Dermis blood vessel endothelial cell (primary cell): ENCODE measurements around the gene PSG6. TPM values are rescaled to one million over a fixed set of nuclear protein-coding genes. Genes with fewer than 3 reads are reported as not detected.
"Not testable (repeated sequence)": the region's sequence is repeated elsewhere in the genome, so short reads cannot be mapped to it uniquely, and the experiment has no call there.

Experiments
- DNase-seq: peaks from one replicate; pipeline ENCODE4 v3.0.0; 2010
- total RNA-seq: library from RNA; depleted of rRNA; stranded (reverse); fragments of >200 nt; gene quantifications from 2 replicates; pipeline ENCODE4 v1.2.3, GENCODE V29; 2014

Gene PSG6
- total RNA-seq, 1 donor from 2014 or later = not detected

GRCh38 chr19:42906162-42906561 is 11.5 kb downstream of the PSG6 start:
- not testable (repeated sequence) for DNase-seq

DNA sequence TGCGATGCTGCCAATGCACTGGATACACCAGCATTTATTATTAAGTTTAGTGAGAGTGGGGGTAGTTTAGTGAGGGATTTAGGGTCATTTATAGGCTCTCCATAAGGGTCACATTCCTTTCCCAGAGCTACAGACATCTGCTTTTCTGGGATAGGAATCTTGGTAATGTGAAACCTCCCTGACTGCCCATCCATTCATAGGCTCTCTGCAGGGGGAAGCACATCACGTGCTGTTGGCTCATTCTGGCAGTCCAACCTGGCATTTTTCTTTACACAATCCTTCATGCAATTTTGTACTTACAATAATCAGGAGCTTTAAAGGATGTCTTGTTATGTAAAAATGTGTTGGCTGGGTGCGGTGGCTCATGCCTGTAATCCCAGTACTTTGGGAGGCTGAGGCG is 17.1 kb downstream of the PSG6 start:
- DNase-seq = not testable (repeated sequence)

- DNase-seq = not testable (repeated sequence)
Observed at GRCh38 chr19:42899674-42900073, 18.0 kb downstream of the PSG6 start.

GRCh38 chr19:42899110-42899509 is 18.6 kb downstream of the PSG6 start:
- not testable (repeated sequence) for DNase-seq

DNA sequence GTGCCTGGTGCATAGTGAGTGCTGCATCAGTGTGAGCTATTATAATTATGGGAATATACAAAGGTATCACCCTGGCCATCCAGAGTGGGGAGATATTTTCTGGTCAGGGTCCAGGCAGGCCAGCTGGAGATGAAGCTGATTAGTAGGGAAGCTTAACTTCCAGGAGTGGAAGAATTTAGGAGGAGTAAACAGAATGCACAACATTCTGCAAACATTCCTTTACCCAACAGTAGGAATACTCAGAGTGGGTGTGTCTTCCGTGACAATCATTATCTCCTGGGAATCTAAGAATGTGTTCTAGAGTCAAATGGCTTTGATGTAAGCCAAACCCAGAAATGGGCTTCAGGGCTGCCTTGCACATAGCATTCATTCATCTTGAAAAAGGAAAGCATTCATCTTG is 19.0 kb downstream of the PSG6 start:
- DNase-seq = not testable (repeated sequence)

GRCh38 chr19:42897729-42898128 is 20.0 kb downstream of the PSG6 start:
- DNase-seq = not testable (repeated sequence)

GRCh38 chr19:42890446-42890845 is 27.2 kb downstream of the PSG6 start:
- DNase-seq = not testable (repeated sequence)

DNA sequence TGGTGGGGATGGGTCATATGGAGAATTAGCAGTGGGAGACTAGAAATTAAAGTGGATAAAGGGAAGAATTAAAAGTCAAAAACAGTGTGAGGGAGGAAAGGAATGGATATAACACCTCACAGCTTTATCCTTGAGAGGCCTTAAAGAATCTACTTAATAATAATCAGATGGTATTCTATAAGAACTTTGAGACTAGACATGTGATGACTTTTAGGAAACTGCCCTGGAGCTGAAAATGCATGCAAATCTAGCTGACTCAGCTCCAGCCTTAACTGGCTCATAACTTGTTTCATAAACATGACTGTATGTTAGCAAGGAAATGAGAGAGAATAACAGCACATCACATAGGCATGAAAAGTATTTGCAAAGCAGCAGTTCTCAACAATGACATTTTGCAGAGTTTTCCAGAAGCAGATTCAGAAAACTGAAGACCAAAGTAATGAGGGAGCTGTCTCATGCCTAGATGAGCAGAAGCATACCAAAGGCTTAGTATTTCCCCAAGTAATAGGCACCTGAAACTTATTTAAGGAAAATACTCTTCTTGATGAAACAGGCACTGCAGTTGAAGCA is 29.7 kb downstream of the PSG6 start:
- not testable (repeated sequence) for DNase-seq

GRCh38 chr19:42882730-42883129 is 35.0 kb downstream of the PSG6 start:
- DNase-seq = peak; percentile 10

DNA sequence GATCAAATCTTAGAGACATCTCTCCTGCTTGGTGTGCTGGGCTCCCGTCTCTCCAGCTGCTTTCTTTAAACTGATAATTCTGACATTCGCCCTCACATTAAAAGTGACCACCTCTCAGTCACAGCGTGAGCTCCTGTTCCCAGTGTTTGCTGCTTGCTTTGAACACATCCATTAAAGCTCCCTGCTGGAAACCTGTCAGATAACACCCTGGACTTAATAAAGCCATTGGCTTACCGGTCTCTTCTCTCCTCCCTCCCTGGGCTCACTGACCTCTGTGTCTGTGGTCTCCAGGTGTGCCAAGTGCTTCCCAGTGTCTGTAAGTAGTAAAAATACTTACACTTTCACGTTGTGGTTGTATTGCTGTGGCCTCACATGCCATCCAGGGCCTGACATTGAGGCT is 35.7 kb downstream of the PSG6 start:
- not testable (repeated sequence) for DNase-seq

GRCh38 chr19:42881279-42881678 is 36.4 kb downstream of the PSG6 start:
- peak; percentile 29 for DNase-seq

DNA sequence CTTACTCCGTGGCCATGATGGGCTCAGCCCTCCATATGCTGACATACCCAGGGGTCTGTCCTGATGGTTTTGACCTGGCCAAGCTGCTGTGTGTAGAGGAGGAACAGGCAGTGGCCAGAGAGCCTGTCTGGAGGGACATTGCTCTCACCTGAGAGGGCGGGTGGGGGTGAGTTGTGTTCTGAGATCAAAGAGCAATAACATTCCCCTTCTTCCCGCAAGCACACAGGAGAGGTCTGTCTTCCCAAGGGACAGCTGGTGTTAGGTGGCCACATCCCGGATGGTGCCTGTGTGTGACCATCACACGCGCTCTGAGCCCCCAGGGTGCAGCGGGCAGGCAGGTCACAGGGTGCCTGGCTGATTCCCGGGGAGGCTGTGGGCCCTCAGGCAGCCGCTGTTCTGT is 37.1 kb downstream of the PSG6 start:
- not testable (repeated sequence) for DNase-seq

- DNase-seq = no peak
Observed at GRCh38 chr19:42879613-42880012, 38.1 kb downstream of the PSG6 start, which contains the start of gene PSG1. Gene PSG1 (minus strand): TSS chr19:42879713. CDS start chr19:42879581, 132 bp downstream.

DNA sequence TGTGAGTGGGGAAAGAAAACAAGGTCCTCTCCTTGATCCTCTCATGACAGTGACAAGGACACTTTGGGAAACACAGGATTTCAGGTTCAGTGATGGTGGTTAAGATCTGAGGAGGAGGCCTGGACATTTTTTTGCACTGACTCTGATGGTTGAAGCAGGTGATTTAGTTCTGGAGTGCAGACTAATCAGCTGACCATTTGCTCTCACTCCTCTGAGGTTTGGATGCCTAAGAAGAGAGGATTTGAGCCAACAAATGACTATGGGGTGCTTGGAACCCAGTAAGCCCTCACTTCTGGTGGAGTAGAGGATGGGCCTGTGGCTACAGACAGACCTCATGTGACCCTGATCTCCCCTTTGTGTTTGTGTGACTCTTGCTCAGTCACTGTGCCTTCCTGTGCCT is 41.1 kb downstream of the PSG6 start:
- not testable (repeated sequence) for DNase-seq

DNA sequence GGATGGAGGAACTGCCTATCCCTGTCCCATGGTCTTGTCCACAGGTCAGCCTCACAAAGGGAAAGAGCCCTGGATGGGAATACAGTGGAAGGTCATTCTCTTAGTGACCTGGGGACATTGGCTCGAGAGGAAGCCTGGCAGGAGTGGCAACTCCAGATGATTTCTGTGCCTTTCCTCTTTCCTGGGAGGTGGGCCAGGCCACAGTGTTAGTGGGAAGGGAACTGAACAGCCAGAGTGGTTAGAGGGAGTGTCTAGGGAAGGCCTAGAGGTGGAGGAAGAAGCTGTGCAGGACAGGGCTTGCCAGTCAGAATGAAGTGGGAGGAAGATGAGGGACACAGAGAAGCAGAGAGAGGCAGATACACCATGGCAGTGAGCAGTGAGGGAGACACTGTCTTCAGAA is 41.8 kb downstream of the PSG6 start:
- not testable (repeated sequence) for DNase-seq

DNA sequence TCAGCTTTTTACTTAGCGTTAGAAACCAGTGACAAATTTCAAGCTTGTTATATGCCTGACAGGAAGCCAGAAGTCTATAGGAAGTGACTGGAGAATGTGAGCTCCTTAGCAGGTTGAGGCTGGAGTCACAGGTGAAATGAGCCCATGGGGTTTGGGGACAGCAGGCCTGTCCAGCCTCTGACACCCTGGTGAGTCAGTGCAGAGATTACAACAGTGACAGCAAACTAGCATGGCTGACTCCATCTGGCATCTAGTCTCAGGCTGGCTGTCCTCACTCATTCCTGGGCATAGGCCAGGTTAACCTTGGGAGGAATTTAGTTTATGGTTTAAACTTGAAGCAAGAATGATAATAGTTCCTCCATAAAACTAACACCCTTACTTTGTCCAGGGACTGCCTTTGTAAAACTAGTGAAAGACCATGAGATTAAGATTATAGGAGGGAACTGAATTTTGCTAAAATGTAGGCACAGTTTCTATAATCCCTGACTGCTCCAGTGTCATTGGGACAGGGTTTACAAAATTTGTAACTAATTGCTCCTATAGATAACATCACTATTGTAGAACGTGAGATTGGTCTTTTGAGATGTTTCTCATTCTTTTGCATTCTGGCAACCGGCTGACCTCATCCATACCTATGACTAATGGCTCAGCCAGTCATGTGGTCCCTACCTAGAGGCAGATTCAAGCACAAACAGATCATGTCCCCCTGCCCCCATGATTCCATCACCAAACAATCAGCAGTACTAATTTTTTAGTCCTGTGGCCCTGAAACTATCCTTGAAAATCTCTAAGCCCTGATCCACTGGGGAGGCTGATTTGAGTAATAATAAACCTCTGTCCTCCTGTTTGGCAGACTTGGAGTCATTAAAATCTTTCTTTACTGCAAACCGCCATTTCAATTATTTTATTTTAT is 42.5 kb downstream of the PSG6 start:
- DNase-seq = peak; percentile 54

DNA sequence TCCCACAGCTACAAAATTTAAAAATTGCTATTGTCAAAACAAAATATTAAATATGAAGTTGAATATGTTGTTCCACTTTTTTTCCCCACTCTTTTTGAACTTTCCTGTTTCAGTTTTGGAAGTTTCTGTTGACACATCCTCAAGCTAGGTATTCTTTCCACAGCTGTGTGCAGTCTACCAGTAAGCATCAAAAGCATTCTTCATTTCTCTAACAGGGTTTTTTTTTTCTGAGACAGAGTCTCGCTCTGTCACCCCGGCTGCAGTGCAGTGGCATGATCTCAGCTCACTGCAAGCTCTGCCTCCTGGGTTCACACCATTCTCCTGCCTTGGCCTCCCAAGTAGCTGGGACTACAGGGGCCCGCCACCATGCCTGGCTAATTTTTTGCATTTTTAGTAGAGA is 43.6 kb downstream of the PSG6 start:
- DNase-seq = not testable (repeated sequence)

GRCh38 chr19:42872608-42873007 is 45.1 kb downstream of the PSG6 start:
- no peak for DNase-seq

GRCh38 chr19:42857544-42857867 is 60.2 kb downstream of the PSG6 start:
- DNase-seq = no peak

DNA sequence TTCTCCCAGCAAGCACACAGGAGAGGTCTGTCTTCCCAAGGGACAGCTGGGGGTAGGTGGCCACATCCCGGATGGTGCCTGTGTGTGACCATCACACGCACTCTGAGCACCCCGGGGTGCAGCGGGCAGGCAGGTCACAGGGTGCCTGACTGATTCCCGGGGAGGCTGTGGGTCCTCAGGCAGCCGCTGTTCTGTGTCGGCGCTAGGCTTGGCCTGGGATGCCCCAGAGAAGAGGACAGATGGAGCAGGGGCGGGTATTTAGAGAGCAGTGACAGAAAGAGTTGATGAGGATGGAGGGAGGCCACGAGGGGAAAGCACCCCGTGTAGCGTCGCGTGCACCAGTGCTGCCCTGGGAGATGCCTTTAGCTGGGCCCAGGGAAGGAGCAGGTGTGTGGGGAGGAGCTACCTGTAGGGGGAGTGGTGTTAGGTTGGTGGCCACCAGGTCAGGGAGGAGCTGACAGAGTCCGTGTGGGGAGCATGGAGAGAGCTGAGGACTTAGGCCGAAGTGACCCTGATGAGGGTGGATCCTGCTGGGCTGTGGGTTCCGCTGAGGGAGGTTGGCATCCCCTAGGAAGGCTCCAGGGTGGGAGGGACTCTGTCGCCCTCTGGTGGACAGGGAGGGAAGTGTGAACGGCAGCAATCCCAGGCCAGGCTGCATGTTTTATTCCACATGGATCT is 60.7 kb downstream of the PSG6 start:
- DNase-seq = peak; percentile 57

GRCh38 chr19:42854745-42855144 is 62.9 kb downstream of the PSG6 start:
- DNase-seq = not testable (repeated sequence)

DNA sequence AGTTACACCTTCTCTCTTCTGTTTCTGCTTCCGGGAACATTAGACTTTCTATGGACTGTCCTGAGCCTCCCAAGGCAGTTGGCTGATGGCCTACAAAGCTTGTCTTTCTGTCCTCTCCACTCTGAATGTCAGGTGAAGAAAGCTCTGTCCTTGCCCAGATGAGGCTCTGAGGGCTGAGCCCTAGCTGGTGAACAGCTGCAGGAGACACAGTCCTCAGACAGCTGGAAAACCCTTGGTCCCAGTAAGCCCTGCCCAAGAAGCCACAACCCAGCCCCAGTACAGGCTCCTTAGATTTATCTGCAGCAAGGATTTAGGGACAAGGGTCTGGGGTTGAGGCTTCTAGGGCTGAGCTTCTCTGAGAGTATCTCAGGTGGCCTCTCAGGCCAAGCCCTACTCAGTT is 64.5 kb downstream of the PSG6 start:
- DNase-seq = not testable (repeated sequence)

DNA sequence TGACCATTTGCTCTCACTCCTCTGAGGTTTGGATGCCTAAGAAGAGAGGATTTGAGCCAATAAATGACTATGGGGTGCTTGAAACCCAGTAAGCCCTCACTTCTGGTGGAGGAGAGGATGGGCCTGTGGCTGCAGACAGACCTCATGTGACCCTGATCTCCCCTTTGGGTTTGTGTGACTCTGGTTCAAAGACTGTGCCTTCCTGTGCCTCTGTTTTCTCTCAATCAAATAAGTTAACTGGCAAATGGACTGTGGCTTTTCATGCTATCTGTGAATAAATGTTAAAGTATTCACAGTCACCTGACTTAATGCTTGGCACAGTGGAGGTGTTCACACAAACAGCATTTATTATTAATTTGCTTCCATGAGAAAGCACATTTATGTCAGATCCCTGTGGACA is 64.9 kb downstream of the PSG6 start:
- DNase-seq = not testable (repeated sequence)
